ENCODE data around the gene KRTAP5-5.
"Not testable (repeated sequence)": the region's sequence is repeated elsewhere in the genome, so short reads cannot be mapped to it uniquely, and the experiment has no call there.

The KRTAP5-5 gene

GRCh38 chr11:1629326-1630185 lies at the start of gene KRTAP5-5:
KRTAP5-5 (plus strand) TSS chr11:1629775; CDS start chr11:1629841, 66 bp downstream.
- DNase-seq (ENCODE audit: low spot score) = no peak
- CTCF ChIA-PET = interaction anchor here (0.5 to 0.9 kb wide), 6 partner anchors 8 to 699 kb away, joined by 3 to 4 read pairs (median 4); no protein-coding TSS in a partner anchor
- no peak within 1 kb of the TSS for H3K27ac ChIP-seq
- TF ChIP-seq CTCF (conservative IDR thresholded peaks at IDR 0.05; ENCODE audit: low read depth) = no peak
- POLR2A ChIA-PET (ENCODE audit: low non-redundant PET) = no interaction called here

GRCh38 chr11:1581976-1582375 lies 47.6 kb upstream of the KRTAP5-5 start:
- TF ChIP-seq CTCF (conservative IDR thresholded peaks at IDR 0.05; ENCODE audit: low read depth) = no peak
- ChIA-PET POLR2A (ENCODE audit: low non-redundant PET) (no interaction called here), CTCF (interaction anchor here (0.6 kb wide), 1 partner anchor 562 kb away, joined by 3 read pairs; no protein-coding TSS in a partner anchor)
- H3K27ac ChIP-seq = no peak overlapping the region
- no peak for DNase-seq (ENCODE audit: low spot score)

- POLR2A ChIA-PET (ENCODE audit: low non-redundant PET); CTCF ChIA-PET; H3K27ac ChIP-seq; DNase-seq (ENCODE audit: low spot score): not testable (repeated sequence)
Measured at GRCh38 chr11:1582909-1583308, 46.7 kb upstream of the KRTAP5-5 start.

- H3K27ac ChIP-seq; POLR2A ChIA-PET (ENCODE audit: low non-redundant PET); DNase-seq (ENCODE audit: low spot score): not testable (repeated sequence)
- CTCF ChIA-PET = interaction anchor here (0.8 kb wide), 1 partner anchor 10 kb away, joined by 3 read pairs; no protein-coding TSS in a partner anchor
Measured at GRCh38 chr11:1584661-1585370, 44.8 kb upstream of the KRTAP5-5 start, which contains the start of gene KRTAP5-1. KRTAP5-1 (minus strand) TSS chr11:1585283; CDS start chr11:1585249, 34 bp downstream.

- POLR2A ChIA-PET (ENCODE audit: low non-redundant PET) = no interaction called here
- no peak for TF ChIP-seq CTCF (conservative IDR thresholded peaks at IDR 0.05; ENCODE audit: low read depth)
- CTCF ChIA-PET = no interaction called here
Measured at GRCh38 chr11:1586699-1587098, 42.9 kb upstream of the KRTAP5-5 start.

GRCh38 chr11:1589191-1589963 lies 40.2 kb upstream of the KRTAP5-5 start:
- CTCF ChIA-PET = interaction anchor here (0.7 to 2.3 kb wide), 5 partner anchors 10 to 63 kb away, joined by 3 to 12 read pairs (median 3); no protein-coding TSS in a partner anchor
- POLR2A ChIA-PET (ENCODE audit: low non-redundant PET); H3K27ac ChIP-seq: not testable (repeated sequence)
- peak; percentile 48 for DNase-seq (ENCODE audit: low spot score)

More at GRCh38 chr11:1586699-1587098, 42.9 kb upstream of the KRTAP5-5 start:
- no peak for DNase-seq (ENCODE audit: low spot score)
- no peak overlapping the region for H3K27ac ChIP-seq

GRCh38 chr11:1589996-1590395 lies 39.6 kb upstream of the KRTAP5-5 start:
- ChIA-PET POLR2A (ENCODE audit: low non-redundant PET) (no interaction called here), CTCF (interaction anchor here (0.7 kb wide), 2 partner anchors 9 to 63 kb away, joined by 3 read pairs; no protein-coding TSS in a partner anchor)
- no peak for DNase-seq (ENCODE audit: low spot score)

More at GRCh38 chr11:1589996-1590395, 39.6 kb upstream of the KRTAP5-5 start:
- no peak for TF ChIP-seq CTCF (conservative IDR thresholded peaks at IDR 0.05; ENCODE audit: low read depth)
- no peak overlapping the region for H3K27ac ChIP-seq
